GM19099 (cell line): ENCODE results near the gene CLEC16A.

ENCODE experiments used
- POLR2A ChIP-seq: IDR thresholded peaks from 3 replicates; pipeline ENCODE4 v1.6.1; 2011; ENCODE audit warnings: low read depth; ENCODE audit not compliant: insufficient read length; ENCODE audit errors: extremely low read depth

The CLEC16A gene

DNA sequence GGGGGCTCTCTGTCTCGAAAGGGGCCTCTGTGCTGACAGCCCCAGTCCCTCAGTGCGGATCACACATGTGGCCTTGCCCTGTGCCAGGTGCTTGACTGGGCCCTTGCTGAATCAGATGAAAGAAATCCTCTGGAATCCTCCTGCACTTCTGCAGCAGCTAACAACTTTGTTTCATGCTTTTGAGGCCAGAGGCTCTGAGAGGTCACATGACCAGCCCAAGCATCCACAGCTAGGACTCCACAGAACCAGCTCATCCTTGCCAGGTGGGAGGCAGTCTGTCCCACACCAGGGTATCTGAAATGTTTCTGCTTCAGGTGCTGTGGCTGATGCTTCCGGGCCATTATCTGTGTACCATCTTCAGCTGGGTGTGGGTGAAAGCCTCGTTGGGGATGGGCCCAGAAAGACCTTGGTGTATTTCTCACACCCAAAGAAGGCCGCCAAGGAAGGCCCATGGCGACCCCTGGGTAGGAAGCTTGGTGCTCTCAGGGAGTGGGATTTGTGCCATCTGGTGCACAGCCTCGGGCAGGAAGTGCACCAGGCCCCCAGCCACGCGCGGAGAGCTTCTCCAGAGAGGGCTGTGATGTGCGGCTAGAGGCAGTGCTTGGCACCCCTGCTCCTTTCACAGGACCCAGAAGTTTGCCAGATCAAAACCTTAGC is 143.8 kb downstream of the CLEC16A start:
- no peak for TF ChIP-seq POLR2A

DNA sequence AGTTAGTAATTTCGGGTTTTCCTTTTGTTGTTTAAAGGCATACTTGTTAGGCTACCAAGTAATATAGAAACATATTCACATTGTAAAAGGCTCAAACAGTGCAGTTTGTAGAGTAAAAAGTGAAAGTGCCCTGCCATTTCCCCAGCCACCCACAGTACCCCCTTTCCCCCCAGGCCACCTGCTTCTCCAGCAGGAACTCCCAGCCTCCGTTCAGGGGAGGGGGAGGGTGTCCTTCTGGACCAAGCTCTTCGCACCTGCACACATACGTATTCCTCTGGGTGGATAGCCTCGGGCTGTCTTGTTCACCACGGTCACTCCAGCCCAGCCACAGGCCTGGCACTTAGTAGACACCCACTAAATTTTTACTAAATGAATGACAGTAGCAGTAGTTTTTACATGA is 144.5 kb downstream of the CLEC16A start:
- no peak for TF ChIP-seq POLR2A

DNA sequence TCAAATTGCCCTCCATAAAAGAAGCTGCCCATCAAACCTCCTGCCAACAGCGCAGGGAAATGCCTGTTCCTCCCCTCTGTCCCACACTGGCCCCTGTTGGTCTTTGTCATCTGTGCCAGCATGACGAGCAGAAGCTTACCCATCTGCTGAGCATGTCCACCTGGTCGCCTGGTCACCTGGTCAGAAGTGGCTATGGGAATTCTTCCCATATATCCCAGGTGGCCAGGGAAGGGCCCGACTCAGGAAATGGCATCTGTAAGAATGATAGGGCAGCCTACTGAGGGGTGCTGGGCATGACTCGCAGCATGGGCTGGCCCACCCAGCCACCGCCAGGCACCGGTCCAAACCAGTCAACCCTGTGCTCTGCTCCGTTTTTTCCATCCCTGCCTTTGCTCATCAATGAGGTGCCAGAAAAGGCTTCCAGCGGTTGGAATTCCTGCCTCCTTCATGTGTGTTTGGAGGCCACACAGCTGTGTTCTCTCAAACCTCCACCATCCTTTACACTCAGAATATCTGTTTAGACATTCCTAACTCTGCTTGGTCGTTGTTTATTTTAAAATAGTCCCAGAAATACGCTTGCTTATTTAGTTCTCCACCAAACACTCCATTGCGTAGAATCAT is 145.2 kb downstream of the CLEC16A start:
- TF ChIP-seq POLR2A, result no peak

GRCh38 chr16:11090232-11090631 is 145.9 kb downstream of the CLEC16A start:
- no peak for TF ChIP-seq POLR2A

GRCh38 chr16:11091021-11091785 is 146.8 kb downstream of the CLEC16A start:
- no peak for TF ChIP-seq POLR2A

DNA sequence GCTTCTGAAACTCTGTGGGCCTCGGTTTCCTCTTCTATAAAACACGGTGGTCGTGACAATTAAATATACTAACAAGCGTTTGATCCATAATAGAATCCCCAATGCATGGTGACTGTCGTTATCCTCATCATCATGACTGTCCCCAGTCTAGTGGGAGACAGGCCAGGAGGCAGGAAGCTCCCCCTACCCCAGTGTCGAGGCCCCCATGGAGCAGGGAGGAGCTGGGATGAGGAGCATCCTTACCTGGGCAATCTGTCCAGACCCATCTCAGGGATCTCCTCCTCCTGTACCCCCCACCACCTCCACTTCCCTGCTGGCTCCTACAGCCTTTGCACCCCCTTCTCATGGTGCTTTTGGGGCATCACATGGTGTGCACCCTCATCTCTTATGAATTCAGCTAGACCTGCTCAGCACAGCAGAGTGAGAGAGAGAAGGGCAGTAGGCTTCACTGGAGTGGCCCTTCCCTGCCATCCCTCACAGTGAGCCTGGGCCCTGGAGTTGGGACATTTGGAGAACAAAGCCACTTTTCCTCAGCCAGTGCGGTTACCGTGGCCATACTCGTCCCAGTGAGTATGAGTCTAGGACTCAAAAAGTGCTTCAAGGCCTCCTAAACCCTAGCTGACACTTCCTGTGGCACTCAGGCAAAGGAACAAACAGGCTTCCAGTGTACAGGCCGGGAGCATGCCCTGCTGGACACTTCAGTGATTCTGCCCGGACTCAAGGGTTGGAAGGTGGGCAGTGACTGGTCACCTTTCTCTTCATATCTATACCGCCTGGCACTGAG is 148.6 kb downstream of the CLEC16A start:
- no peak for TF ChIP-seq POLR2A

DNA sequence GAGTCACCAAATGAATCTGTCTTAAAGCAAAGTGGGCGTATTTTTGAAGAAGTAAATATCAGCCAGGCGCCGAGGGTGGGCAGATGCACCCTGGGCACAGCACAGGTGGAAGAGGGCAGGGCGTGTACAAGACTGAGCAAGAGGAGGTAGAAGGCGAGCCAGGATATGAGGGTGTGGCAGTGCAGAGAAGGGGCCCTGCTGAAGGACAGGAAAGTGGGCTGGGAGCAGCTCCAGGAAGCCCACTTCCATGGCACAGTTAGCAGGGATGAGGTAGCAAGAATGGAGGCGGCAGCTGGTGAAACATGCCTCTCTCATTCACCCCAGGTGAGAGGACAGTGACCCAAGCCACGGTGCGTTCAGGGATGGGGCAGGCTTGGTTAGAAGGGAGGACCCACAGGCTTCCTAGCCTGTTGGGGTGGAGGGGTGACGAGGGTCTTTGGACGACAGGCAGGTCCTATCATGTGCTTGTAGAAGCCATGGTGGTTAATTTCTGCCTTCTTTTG is 149.3 kb downstream of the CLEC16A start:
- no peak for TF ChIP-seq POLR2A

- peak; percentile 36 for TF ChIP-seq POLR2A
Measured at GRCh38 chr16:11094075-11094856, 149.9 kb downstream of the CLEC16A start.

GRCh38 chr16:11094857-11095565 is 150.6 kb downstream of the CLEC16A start:
- TF ChIP-seq POLR2A, result no peak

DNA sequence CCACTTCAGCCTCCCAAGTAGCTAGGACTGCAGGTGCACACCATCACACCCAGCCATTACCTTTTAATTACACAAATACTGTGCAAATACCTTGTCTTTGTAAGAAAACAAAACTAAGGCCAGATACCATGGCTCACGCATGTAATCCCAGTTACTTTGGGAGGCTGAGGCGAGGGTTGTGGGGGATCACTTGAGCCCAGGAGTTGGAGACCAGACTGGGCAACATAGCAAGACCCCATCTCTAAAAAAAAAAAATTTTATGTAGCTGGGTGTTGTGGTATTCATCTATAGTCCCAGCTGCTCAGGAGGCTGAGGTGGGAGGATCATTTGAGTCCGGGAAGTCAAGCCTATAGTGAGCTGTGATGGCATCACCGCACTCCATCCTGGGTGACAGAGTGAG is 151.6 kb downstream of the CLEC16A start:
- TF ChIP-seq POLR2A, result no peak

GRCh38 chr16:11097094-11097786 is 152.9 kb downstream of the CLEC16A start:
- no peak for TF ChIP-seq POLR2A

DNA sequence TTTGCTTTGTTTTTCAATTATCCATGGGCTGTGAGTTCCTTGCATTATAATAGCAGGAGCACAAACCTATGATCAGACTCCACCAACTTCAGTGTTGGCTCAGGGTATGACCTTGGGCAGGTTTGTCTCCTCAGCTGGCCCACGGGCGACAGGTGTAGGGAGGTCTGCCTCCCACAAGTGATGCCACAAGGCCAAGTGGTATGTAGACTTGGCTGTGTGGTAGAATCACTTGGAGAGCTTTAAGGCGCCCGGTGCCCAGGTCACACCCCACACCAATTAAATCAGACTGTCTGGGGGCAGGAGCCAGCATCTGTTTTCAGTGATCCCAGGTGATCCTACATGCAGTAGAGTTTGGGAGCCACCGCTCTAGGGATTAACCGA is 153.4 kb downstream of the CLEC16A start:
- TF ChIP-seq POLR2A, result no peak
